ENCODE data around the gene RBM20. TPM values are rescaled to one million over a fixed set of nuclear protein-coding genes. Genes with fewer than 3 reads are reported as not detected.

RBM20 gene
- total RNA-seq, 1 donor from 2014 or later, result 0.32 TPM

DNA sequence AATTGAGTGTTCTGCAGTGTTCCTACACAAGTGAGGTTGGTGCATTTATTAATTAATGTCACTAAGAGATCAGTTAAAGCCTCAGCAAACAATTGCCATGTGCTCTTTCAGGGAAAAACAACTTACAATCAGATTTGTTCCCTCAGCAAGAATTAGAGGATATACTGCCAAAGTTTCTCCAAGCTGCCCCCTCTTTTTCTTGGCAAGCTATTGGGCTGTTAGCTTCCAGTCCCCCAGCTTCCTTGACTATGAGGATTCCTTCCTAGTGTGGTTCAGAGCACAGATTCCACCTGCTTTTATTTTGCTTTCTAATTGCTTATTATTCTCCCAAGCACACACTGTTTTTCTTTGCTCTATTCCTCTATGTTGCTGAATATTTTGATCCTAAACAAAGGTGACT, 112.7 kb downstream of the RBM20 start:
- Histone ChIP-seq H3K27me3 (no peaks in the 10 kb centered on the region), H3K9me3 (ENCODE audit: low read depth) (no peaks in the 10 kb centered on the region), H3K27ac (no peak overlapping the region), H3F3A (ENCODE audit: low read depth) (peaks cover 13% of the 10 kb centered on the region), H3K36me3 (no peaks in the 10 kb centered on the region), H3K4me1 (peaks cover 17% of the 10 kb centered on the region), H3K9ac (no peak overlapping the region), H2AFZ (replicated peaks) (no peak overlapping the region), H3K79me2 (ENCODE audit: low read depth) (no peaks in the 10 kb centered on the region), H3K4me3 (no peak overlapping the region), H4K20me1 (ENCODE audit: low read depth) (no peaks in the 10 kb centered on the region), H3K4me2 (no peak overlapping the region)
- TF ChIP-seq EZH2 (IDR thresholded peaks at IDR 0.05) (no peak), EZH2phosphoT487 (IDR thresholded peaks at IDR 0.05) (no peak), CTCF (IDR thresholded peaks at IDR 0.05) (no peak)
- Mint-ChIP-seq H3K27me3 (ENCODE audit: insufficient read depth, low read depth) (no peaks in the 10 kb centered on the region), H3K27ac (no peak overlapping the region), H3K4me3 (no peak overlapping the region), H3K9me3 (peaks cover 3% of the 10 kb centered on the region), H3K36me3 (no peaks in the 10 kb centered on the region), H3K4me1 (peaks cover 9% of the 10 kb centered on the region)
- DNase-seq (ENCODE audit: low spot score), result no peak

DNA sequence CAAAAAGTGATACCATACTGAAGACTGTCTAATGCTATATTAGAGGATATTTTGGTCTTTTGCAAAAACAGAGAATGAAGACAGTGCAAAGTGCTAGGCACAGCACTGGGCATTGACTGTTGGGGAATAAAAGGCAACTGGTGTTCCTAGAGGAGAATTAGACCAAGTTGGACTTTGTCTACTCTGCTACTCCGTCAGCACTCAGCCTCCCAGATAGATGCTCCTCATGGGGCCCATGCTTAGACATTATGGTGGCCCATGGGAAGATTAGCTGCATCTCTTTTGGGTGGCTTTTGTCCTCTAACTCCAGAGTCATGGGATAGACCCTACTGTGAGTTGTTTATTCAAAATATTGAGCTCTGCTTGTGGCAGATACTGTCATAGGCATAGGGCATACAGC, 113.5 kb downstream of the RBM20 start:
- Mint-ChIP-seq H3K27me3 (ENCODE audit: insufficient read depth, low read depth) (peaks cover 3% of the 10 kb centered on the region), H3K4me3 (no peak overlapping the region), H3K4me1 (peaks cover 11% of the 10 kb centered on the region), H3K9me3 (peaks cover 3% of the 10 kb centered on the region), H3K27ac (no peak overlapping the region), H3K36me3 (no peaks in the 10 kb centered on the region)
- Histone ChIP-seq H3K36me3 (no peaks in the 10 kb centered on the region), H3K27me3 (no peaks in the 10 kb centered on the region), H3K4me1 (peaks cover 17% of the 10 kb centered on the region), H3F3A (ENCODE audit: low read depth) (peaks cover 13% of the 10 kb centered on the region), H3K79me2 (ENCODE audit: low read depth) (no peaks in the 10 kb centered on the region), H3K9me3 (ENCODE audit: low read depth) (no peaks in the 10 kb centered on the region), H3K9ac (no peak overlapping the region), H3K27ac (no peak overlapping the region), H3K4me2 (no peak overlapping the region), H3K4me3 (no peak overlapping the region), H4K20me1 (ENCODE audit: low read depth) (no peaks in the 10 kb centered on the region), H2AFZ (replicated peaks) (no peak overlapping the region)
- DNase-seq (ENCODE audit: low spot score), result no peak
- TF ChIP-seq CTCF (IDR thresholded peaks at IDR 0.05) (no peak), EZH2 (IDR thresholded peaks at IDR 0.05) (no peak), EZH2phosphoT487 (IDR thresholded peaks at IDR 0.05) (no peak)

GRCh38 chr10:110758128-110758765, 114.1 kb downstream of the RBM20 start:
- H3K4me1 Mint-ChIP-seq, result peaks cover 13% of the 10 kb centered on the region
- no peak for DNase-seq (ENCODE audit: low spot score)
- no peak overlapping the region for H2AFZ ChIP-seq (replicated peaks)

More at GRCh38 chr10:110758128-110758765, 114.1 kb downstream of the RBM20 start:
- Histone ChIP-seq H4K20me1 (ENCODE audit: low read depth) (no peaks in the 10 kb centered on the region), H3K36me3 (no peaks in the 10 kb centered on the region), H3K27ac (no peak overlapping the region), H3K4me2 (no peak overlapping the region), H3K4me3 (no peak overlapping the region), H3K27me3 (no peaks in the 10 kb centered on the region), H3F3A (ENCODE audit: low read depth) (peaks cover 13% of the 10 kb centered on the region), H3K9me3 (ENCODE audit: low read depth) (no peaks in the 10 kb centered on the region), H3K4me1 (peaks cover 17% of the 10 kb centered on the region), H3K79me2 (ENCODE audit: low read depth) (no peaks in the 10 kb centered on the region), H3K9ac (no peak overlapping the region)
- Mint-ChIP-seq H3K27ac (no peak overlapping the region), H3K36me3 (no peaks in the 10 kb centered on the region), H3K9me3 (peaks cover 3% of the 10 kb centered on the region), H3K27me3 (ENCODE audit: insufficient read depth, low read depth) (peaks cover 3% of the 10 kb centered on the region), H3K4me3 (no peak overlapping the region)
- TF ChIP-seq EZH2phosphoT487 (IDR thresholded peaks at IDR 0.05) (no peak), CTCF (IDR thresholded peaks at IDR 0.05) (no peak), EZH2 (IDR thresholded peaks at IDR 0.05) (no peak)

All from neural progenitor cell (in vitro differentiated cells).